ENCODE measurements around the gene ATG5.

- peak; percentile 78 to 86 for TF ChIP-seq CTCF (conservative IDR thresholded peaks at IDR 0.05; ENCODE audit: low read depth in 2 of 2)
- TF ChIP-seq, protein P1, sequence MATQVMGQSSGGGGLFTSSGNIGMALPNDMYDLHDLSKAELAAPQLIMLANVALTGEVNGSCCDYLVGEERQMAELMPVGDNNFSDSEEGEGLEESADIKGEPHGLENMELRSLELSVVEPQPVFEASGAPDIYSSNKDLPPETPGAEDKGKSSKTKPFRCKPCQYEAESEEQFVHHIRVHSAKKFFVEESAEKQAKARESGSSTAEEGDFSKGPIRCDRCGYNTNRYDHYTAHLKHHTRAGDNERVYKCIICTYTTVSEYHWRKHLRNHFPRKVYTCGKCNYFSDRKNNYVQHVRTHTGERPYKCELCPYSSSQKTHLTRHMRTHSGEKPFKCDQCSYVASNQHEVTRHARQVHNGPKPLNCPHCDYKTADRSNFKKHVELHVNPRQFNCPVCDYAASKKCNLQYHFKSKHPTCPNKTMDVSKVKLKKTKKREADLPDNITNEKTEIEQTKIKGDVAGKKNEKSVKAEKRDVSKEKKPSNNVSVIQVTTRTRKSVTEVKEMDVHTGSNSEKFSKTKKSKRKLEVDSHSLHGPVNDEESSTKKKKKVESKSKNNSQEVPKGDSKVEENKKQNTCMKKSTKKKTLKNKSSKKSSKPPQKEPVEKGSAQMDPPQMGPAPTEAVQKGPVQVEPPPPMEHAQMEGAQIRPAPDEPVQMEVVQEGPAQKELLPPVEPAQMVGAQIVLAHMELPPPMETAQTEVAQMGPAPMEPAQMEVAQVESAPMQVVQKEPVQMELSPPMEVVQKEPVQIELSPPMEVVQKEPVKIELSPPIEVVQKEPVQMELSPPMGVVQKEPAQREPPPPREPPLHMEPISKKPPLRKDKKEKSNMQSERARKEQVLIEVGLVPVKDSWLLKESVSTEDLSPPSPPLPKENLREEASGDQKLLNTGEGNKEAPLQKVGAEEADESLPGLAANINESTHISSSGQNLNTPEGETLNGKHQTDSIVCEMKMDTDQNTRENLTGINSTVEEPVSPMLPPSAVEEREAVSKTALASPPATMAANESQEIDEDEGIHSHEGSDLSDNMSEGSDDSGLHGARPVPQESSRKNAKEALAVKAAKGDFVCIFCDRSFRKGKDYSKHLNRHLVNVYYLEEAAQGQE (IDR thresholded peaks at IDR 0.05; ENCODE audit: unreplicated experiment) = no peak
- no peak for TF ChIP-seq EZH2 (IDR thresholded peaks at IDR 0.05; ENCODE audit: low read depth, unreplicated experiment)
- TF ChIP-seq JUNB (IDR thresholded peaks at IDR 0.05; ENCODE audit: unreplicated experiment) = no peak
- no peak for TF ChIP-seq EZH2phosphoT487 (IDR thresholded peaks at IDR 0.05; ENCODE audit: unreplicated experiment)
Measured at GRCh38 chr6:106334646-106335448, 9.3 kb upstream of the ATG5 start.
